GM23338 (cell line): Measurements from ENCODE around the gene EFEMP1. TPM values are rescaled to one million over a fixed set of nuclear protein-coding genes. Genes with fewer than 3 reads are reported as not detected.

Experiments used
- ATAC-seq: fragments of 200-7000 bp; cut with Tn5 transposase; 3 replicates; pipeline ENCODE4 v1.9.1; 2020
- DNase-seq: peaks from one replicate; pipeline ENCODE4 v3.0.0-alpha.2; 2015; ENCODE audit warnings: low spot score
- H2AFZ ChIP-seq: fragments of 200-600 bp; sonication (generic); 2 replicates; pipeline ENCODE4 v1.8.0; 2016; ENCODE audit warnings: antibody characterized with exemption, mild to moderate bottlenecking, moderate library complexity
- H3F3A ChIP-seq: fragments of 200-600 bp; sonication (generic); replicated peaks from 2 replicates; pipeline ENCODE4 v1.8.0; 2017; ENCODE audit warnings: antibody characterized with exemption, mixed run types, low read depth
- H3K27ac ChIP-seq: fragments of 200-600 bp; sonication (generic); 2 replicates; pipeline ENCODE4 v1.6.1; 2016; ENCODE audit warnings: low read depth
- H3K27me3 ChIP-seq: fragments of 200-600 bp; sonication (generic); 2 replicates; pipeline ENCODE4 v1.8.0; 2016; ENCODE audit warnings: mild to moderate bottlenecking, mixed run types, moderate library complexity; ENCODE audit not compliant: insufficient read depth
- H3K36me3 ChIP-seq: fragments of 200-600 bp; sonication (generic); 2 replicates; pipeline ENCODE4 v1.8.0; 2016; ENCODE audit warnings: mild to moderate bottlenecking; ENCODE audit not compliant: insufficient read depth
- H3K4me1 ChIP-seq: fragments of 200-600 bp; sonication (generic); 2 replicates; pipeline ENCODE4 v1.8.0; 2016; ENCODE audit warnings: mild to moderate bottlenecking, moderate library complexity; ENCODE audit not compliant: insufficient read depth
- H3K4me2 ChIP-seq: fragments of 200-600 bp; sonication (generic); 2 replicates; pipeline ENCODE4 v1.7.1; 2017; ENCODE audit warnings: mixed run types
- H3K4me3 ChIP-seq: fragments of 200-600 bp; sonication (generic); 2 replicates; pipeline ENCODE4 v1.6.1; 2016; ENCODE audit warnings: mixed run types
- H3K79me2 ChIP-seq: fragments of 200-600 bp; sonication (generic); replicated peaks from 2 replicates; pipeline ENCODE4 v1.8.0; 2017; ENCODE audit warnings: mild to moderate bottlenecking; ENCODE audit not compliant: insufficient read depth
- H3K9me2 ChIP-seq: fragments of 200-600 bp; sonication (generic); 2 replicates; pipeline ENCODE4 v1.8.0; 2017; ENCODE audit not compliant: insufficient read depth
- H4K20me1 ChIP-seq: fragments of 200-600 bp; sonication (generic); replicated peaks from 2 replicates; pipeline ENCODE4 v1.8.0; 2017; ENCODE audit warnings: mild to moderate bottlenecking; ENCODE audit not compliant: insufficient read depth
- H3K27ac Mint-ChIP-seq: 2 replicates; pipeline ENCODE4 v1.8.0; 2020; ENCODE audit warnings: inconsistent platforms, mild to moderate bottlenecking, moderate library complexity, mixed read lengths
- H3K27me3 Mint-ChIP-seq: 3 replicates; pipeline ENCODE4 v1.8.0; 2022; ENCODE audit warnings: low read depth, mild to moderate bottlenecking, moderate library complexity, mixed read lengths, inconsistent platforms; ENCODE audit not compliant: insufficient read depth, poor library complexity
- H3K36me3 Mint-ChIP-seq: 3 replicates; pipeline ENCODE4 v1.8.0; 2021; ENCODE audit warnings: low read depth, mild to moderate bottlenecking, inconsistent platforms, moderate library complexity, mixed read lengths
- H3K4me1 Mint-ChIP-seq: 3 replicates; pipeline ENCODE4 v1.8.0; 2020; ENCODE audit warnings: mild to moderate bottlenecking, inconsistent platforms, mixed read lengths
- H3K4me3 Mint-ChIP-seq: 3 replicates; pipeline ENCODE4 v1.8.0; 2021; ENCODE audit warnings: moderate library complexity, mild to moderate bottlenecking, inconsistent platforms, mixed read lengths
- H3K9me3 Mint-ChIP-seq: 3 replicates; pipeline ENCODE4 v1.8.0; 2020; ENCODE audit warnings: moderate library complexity, mild to moderate bottlenecking, inconsistent platforms, mixed read lengths
- ETS1 ChIP-seq: IDR thresholded peaks from 2 replicates; pipeline ENCODE4 v1.6.1; 2016; ENCODE audit warnings: antibody characterized with exemption
- EZH2 ChIP-seq: fragments of 200-600 bp; sonication (generic); IDR thresholded peaks from one replicate; pipeline ENCODE4 v1.8.0; 2017; ENCODE audit warnings: antibody characterized with exemption, mild to moderate bottlenecking, low read depth; ENCODE audit not compliant: unreplicated experiment
- EZH2phosphoT487 ChIP-seq: fragments of 200-600 bp; sonication (generic); IDR thresholded peaks from one replicate; pipeline ENCODE4 v1.8.1; 2018; ENCODE audit warnings: antibody characterized with exemption; ENCODE audit not compliant: unreplicated experiment
- JUNB ChIP-seq: IDR thresholded peaks from one replicate; pipeline ENCODE4 v1.6.1; 2016; ENCODE audit warnings: antibody characterized with exemption; ENCODE audit not compliant: unreplicated experiment
- NANOG ChIP-seq: IDR thresholded peaks from 2 replicates; pipeline ENCODE4 v1.6.1; 2016; ENCODE audit warnings: antibody characterized with exemption, borderline replicate concordance
- POLR2AphosphoS5 ChIP-seq: IDR thresholded peaks from 2 replicates; pipeline ENCODE4 v1.6.1; 2016; ENCODE audit warnings: antibody characterized with exemption, low read depth
- REST ChIP-seq: IDR thresholded peaks from one replicate; pipeline ENCODE4 v1.6.1; 2018; ENCODE audit warnings: antibody characterized with exemption; ENCODE audit not compliant: unreplicated experiment
- ZNF114 ChIP-seq: fragments of 250-450 bp; sonication (Bioruptor Pico); IDR thresholded peaks from 2 replicates; pipeline ENCODE4 v1.5.0; 2020; ENCODE audit warnings: mild to moderate bottlenecking, moderate library complexity
- ZNF331 ChIP-seq: fragments of 250-450 bp; sonication (Bioruptor Pico); IDR thresholded peaks from 2 replicates; pipeline ENCODE4 v1.5.0; 2020; ENCODE audit warnings: low read depth, mild to moderate bottlenecking, moderate library complexity
- polyA plus RNA-seq: library from polyadenylated mRNA; unstranded; fragments of >200 nt; fragmentation: Nextera tagmentation; extraction: Ambion mirVana; gene quantifications from 2 replicates; pipeline ENCODE4 v1.2.1, GENCODE V29; 2016
- total RNA-seq: library from RNA; depleted of rRNA; stranded (reverse); fragments of >200 nt; shearing (Covaris generic); gene quantifications from 2 replicates; pipeline ENCODE4 v1.2.3, GENCODE V29; 2014
- TF ChIP-seq, protein P1 (sequence below): fragments of 250-450 bp; sonication (Bioruptor Pico); IDR thresholded peaks from 2 replicates; pipeline ENCODE4 v1.5.0; 2020; ENCODE audit warnings: mild to moderate bottlenecking, moderate library complexity

The EFEMP1 gene
- total and polyA plus RNA-seq, 2 experiments from 2014 or later, result 12.6 to 22.5 TPM

GRCh38 chr2:55951533-55951932 lies 28.0 kb upstream of the EFEMP1 start (continued):
- TF ChIP-seq REST (no peak), NANOG (no peak), ETS1 (no peak)

- no peak overlapping the region for H3K4me2 ChIP-seq
- H3K27ac ChIP-seq, result no peak overlapping the region
- no peaks in the 10 kb centered on the region for H3F3A ChIP-seq
- no peak overlapping the region for H3K4me3 ChIP-seq
- no peaks in the 10 kb centered on the region for H3K27me3 ChIP-seq
- H3K4me1 ChIP-seq, result no peaks in the 10 kb centered on the region
- no peak overlapping the region for H2AFZ ChIP-seq
- no peaks in the 10 kb centered on the region for H4K20me1 ChIP-seq
- peaks cover 2% of the 10 kb centered on the region for H3K27me3 Mint-ChIP-seq
- no peak overlapping the region for H3K4me3 Mint-ChIP-seq
- H3K27ac Mint-ChIP-seq, result no peak overlapping the region
- H3K9me2 ChIP-seq, result no peaks in the 10 kb centered on the region
- no peaks in the 10 kb centered on the region for H3K36me3 Mint-ChIP-seq
- ATAC-seq (no peak), DNase-seq (no peak)
- H3K4me1 Mint-ChIP-seq, result no peaks in the 10 kb centered on the region
- H3K79me2 ChIP-seq, result no peaks in the 10 kb centered on the region
- H3K36me3 ChIP-seq, result no peaks in the 10 kb centered on the region
- H3K9me3 Mint-ChIP-seq, result no peaks in the 10 kb centered on the region
- TF ChIP-seq, protein P1, sequence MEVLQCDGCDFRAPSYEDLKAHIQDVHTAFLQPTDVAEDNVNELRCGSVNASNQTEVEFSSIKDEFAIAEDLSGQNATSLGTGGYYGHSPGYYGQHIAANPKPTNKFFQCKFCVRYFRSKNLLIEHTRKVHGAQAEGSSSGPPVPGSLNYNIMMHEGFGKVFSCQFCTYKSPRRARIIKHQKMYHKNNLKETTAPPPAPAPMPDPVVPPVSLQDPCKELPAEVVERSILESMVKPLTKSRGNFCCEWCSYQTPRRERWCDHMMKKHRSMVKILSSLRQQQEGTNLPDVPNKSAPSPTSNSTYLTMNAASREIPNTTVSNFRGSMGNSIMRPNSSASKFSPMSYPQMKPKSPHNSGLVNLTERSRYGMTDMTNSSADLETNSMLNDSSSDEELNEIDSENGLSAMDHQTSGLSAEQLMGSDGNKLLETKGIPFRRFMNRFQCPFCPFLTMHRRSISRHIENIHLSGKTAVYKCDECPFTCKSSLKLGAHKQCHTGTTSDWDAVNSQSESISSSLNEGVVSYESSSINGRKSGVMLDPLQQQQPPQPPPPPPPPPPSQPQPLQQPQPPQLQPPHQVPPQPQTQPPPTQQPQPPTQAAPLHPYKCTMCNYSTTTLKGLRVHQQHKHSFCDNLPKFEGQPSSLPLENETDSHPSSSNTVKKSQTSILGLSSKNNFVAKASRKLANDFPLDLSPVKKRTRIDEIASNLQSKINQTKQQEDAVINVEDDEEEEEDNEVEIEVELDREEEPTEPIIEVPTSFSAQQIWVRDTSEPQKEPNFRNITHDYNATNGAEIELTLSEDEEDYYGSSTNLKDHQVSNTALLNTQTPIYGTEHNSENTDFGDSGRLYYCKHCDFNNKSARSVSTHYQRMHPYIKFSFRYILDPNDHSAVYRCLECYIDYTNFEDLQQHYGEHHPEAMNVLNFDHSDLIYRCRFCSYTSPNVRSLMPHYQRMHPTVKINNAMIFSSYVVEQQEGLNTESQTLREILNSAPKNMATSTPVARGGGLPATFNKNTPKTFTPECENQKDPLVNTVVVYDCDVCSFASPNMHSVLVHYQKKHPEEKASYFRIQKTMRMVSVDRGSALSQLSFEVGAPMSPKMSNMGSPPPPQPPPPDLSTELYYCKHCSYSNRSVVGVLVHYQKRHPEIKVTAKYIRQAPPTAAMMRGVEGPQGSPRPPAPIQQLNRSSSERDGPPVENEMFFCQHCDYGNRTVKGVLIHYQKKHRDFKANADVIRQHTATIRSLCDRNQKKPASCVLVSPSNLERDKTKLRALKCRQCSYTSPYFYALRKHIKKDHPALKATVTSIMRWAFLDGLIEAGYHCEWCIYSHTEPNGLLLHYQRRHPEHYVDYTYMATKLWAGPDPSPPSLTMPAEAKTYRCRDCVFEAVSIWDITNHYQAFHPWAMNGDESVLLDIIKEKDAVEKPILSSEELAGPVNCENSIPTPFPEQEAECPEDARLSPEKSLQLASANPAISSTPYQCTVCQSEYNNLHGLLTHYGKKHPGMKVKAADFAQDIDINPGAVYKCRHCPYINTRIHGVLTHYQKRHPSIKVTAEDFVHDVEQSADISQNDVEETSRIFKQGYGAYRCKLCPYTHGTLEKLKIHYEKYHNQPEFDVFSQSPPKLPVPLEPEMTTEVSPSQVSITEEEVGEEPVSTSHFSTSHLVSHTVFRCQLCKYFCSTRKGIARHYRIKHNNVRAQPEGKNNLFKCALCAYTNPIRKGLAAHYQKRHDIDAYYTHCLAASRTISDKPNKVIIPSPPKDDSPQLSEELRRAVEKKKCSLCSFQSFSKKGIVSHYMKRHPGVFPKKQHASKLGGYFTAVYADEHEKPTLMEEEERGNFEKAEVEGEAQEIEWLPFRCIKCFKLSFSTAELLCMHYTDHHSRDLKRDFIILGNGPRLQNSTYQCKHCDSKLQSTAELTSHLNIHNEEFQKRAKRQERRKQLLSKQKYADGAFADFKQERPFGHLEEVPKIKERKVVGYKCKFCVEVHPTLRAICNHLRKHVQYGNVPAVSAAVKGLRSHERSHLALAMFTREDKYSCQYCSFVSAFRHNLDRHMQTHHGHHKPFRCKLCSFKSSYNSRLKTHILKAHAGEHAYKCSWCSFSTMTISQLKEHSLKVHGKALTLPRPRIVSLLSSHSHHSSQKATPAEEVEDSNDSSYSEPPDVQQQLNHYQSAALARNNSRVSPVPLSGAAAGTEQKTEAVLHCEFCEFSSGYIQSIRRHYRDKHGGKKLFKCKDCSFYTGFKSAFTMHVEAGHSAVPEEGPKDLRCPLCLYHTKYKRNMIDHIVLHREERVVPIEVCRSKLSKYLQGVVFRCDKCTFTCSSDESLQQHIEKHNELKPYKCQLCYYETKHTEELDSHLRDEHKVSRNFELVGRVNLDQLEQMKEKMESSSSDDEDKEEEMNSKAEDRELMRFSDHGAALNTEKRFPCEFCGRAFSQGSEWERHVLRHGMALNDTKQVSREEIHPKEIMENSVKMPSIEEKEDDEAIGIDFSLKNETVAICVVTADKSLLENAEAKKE (CRISPR knock-in tag), result no peak
- TF ChIP-seq EZH2 (no peak), ETS1 (no peak), ZNF114 (CRISPR knock-in tag) (no peak), REST (no peak), JUNB (no peak), ZNF331 (CRISPR knock-in tag) (no peak), EZH2phosphoT487 (no peak), POLR2AphosphoS5 (no peak)
These were observed 26.0 kb upstream of the EFEMP1 start for GRCh38 chr2:55949613-55950012.
